Measurements from ENCODE around the gene PMF1.
"Not testable (repeated sequence)": the region's sequence is repeated elsewhere in the genome, so short reads cannot be mapped to it uniquely, and the experiment has no call there.

GRCh38 chr1:156190265-156190664 is 22.5 kb upstream of the PMF1 start:
- not testable (repeated sequence) for TF ChIP-seq EZH2 (IDR thresholded peaks at IDR 0.05; ENCODE audit: insufficient read depth, poor library complexity, severe bottlenecking); EZH2phosphoT487 (IDR thresholded peaks at IDR 0.05; ENCODE audit: insufficient read depth, low read depth)

Measured in GM23248 (cell line).